ENCODE measurements around the gene RBM33.

RBM33 gene

DNA sequence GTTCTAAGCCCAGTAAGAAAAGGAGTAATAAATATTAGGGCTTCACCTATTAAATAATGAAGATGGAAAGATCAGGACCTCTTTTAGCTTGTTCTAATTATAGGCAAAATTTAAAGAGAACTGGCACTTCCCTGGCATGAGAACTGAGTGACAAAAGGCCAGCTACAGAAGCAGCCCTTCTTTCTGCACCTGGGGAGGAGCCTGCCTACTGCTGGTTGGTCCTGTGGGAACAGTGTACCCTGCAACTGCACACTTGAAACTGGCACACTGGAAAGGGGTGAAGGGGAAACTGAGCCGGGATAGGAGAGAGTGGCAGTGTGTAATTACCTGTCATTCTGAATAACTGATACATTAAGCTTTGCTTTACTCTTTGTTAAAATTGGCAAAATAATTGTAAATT is 87.4 kb downstream of the RBM33 start:
- no peak for DNase-seq (ENCODE audit: low spot score)
- TF ChIP-seq, protein P1, sequence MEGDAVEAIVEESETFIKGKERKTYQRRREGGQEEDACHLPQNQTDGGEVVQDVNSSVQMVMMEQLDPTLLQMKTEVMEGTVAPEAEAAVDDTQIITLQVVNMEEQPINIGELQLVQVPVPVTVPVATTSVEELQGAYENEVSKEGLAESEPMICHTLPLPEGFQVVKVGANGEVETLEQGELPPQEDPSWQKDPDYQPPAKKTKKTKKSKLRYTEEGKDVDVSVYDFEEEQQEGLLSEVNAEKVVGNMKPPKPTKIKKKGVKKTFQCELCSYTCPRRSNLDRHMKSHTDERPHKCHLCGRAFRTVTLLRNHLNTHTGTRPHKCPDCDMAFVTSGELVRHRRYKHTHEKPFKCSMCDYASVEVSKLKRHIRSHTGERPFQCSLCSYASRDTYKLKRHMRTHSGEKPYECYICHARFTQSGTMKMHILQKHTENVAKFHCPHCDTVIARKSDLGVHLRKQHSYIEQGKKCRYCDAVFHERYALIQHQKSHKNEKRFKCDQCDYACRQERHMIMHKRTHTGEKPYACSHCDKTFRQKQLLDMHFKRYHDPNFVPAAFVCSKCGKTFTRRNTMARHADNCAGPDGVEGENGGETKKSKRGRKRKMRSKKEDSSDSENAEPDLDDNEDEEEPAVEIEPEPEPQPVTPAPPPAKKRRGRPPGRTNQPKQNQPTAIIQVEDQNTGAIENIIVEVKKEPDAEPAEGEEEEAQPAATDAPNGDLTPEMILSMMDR (IDR thresholded peaks at IDR 0.05; ENCODE audit: extremely low read depth, missing control alignments) = no peak

DNA sequence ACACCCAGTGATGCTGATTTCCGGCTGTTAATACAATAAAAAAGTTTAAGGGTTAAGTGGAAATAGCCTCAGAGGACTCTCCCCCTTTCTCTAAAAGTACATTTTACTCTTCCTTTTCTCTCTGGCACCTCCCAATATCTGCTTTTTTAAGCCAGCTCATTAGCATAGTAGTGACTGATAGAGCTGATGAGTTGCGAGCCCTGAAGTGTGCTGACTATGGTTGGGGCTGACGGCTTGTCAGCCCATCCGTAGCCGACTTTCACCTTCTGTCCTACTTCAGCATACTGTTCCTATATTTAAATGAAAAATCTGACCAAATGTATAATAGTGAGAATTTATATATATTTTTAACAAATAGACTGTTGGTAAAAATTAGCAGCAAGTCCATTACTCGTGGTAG is 87.8 kb downstream of the RBM33 start:
- DNase-seq (ENCODE audit: low spot score) = no peak

DNA sequence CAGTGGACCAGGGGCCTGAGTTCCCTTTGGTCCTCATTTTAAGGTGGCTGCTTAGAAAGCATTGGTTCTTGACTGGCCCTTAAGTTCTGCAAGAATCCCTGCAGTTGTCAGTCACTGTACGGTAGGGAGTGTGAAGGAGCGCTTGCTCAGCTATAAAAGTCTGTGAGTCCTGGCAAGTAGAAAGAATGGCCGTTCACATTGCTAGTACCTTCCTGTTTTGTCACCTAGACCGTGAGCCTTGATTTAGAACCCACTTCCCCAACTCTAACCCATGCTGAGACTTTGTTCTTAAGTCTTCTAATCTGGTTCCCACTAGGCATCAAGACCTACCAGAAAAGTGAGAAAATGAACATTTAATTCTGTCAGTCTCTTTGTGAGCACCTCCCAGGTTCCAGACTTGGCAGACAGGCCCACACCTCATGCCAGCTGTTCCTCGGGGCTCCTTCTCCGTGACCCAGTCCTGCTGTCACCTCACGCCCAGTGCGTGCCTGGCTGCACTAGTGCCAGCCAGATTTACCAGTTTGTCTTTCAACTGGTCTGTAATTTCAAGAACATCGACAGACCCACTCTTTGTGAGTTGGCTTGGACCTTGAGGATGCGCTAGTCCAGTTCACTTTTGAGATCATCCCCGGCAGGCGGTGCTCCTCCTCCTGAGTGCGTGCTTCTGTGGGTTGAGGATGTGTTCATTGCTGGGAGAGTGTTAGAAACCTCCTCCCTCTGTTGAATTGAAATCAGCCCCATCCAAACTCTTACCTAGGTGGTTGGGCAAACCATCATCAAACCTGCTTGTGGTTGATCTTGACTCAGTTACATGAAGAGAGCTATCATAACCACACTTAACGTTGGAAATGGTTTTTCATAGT is 89.4 kb downstream of the RBM33 start:
- DNase-seq (ENCODE audit: low spot score) = no peak
- TF ChIP-seq, protein P1 (IDR thresholded peaks at IDR 0.05; ENCODE audit: extremely low read depth, missing control alignments) = no peak

More for the DNA sequence above, 87.8 kb downstream of the RBM33 start:
- TF ChIP-seq, protein P1 (IDR thresholded peaks at IDR 0.05; ENCODE audit: extremely low read depth, missing control alignments) = no peak

DNA sequence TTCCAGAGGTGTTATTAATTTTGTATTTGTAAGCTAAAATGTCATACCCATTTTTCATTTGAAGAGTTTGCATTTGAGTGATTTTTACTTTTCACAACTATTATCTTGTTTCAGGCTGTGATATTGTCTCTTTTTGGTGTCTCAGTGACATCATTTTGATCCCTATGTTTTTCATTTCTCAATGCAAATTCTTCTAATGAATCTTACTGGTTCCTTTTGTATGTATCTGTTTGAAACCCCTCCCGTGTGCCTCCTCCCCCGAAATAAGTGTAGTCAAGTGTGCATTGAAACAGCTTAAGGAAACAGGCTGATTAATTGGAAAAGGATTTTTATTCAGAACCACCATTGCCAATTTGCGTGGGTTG is 90.0 kb downstream of the RBM33 start:
- no peak for DNase-seq (ENCODE audit: low spot score)
- TF ChIP-seq, protein P1 (IDR thresholded peaks at IDR 0.05; ENCODE audit: extremely low read depth, missing control alignments) = no peak

DNA sequence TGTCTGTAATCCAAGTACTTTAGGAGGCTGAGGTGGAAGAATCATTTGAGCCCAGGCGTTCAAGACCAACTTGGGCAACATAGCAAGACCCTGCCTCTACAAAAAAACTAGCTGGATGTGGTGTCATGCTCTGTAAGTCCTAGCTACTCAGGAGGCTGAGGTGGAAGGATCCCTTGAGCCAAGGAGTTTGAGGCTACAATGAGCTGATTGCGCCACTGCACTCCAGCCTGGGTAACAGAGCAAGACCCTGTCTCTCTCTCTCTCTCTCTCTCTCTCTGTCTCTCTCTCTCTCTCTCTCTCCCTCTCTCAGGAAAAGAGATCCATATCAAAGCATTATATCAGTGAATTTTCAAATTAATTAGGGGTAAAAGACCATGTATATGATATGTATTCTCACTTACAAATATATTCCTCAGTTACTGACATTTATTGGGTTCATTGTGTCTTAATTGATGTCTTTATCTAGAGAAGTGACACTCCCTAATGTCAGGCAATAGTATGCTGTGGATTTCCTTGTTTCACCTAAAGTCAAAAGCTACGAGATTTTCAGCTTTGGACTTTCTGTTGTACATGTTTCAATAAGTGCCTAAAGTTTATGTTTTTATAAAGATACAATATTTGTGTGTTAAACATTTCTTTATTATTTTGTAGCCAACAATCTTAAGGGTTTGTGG is 91.1 kb downstream of the RBM33 start:
- DNase-seq (ENCODE audit: low spot score) = no peak
- TF ChIP-seq, protein P1 (IDR thresholded peaks at IDR 0.05; ENCODE audit: extremely low read depth, missing control alignments) = no peak

DNA sequence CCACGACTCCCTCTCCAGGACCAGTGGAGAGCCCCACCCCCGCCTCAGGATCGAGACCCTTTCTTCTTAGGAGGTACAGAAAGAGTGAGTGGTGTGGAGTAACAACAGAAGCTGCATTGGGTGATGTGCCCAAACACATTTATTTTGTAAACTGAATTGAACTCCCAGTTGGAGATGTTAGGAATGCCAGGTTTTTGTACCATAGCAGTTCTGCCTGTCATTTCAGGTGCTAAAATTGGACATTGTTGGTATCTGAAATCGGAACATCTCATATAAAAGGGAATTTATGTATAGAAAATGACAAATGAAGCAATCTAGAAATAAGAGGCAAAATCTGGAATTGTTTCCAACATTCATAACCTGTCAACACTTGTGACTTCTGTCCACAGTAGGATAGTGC is 93.1 kb downstream of the RBM33 start:
- no peak for DNase-seq (ENCODE audit: low spot score)
- TF ChIP-seq, protein P1 (IDR thresholded peaks at IDR 0.05; ENCODE audit: extremely low read depth, missing control alignments) = no peak

DNA sequence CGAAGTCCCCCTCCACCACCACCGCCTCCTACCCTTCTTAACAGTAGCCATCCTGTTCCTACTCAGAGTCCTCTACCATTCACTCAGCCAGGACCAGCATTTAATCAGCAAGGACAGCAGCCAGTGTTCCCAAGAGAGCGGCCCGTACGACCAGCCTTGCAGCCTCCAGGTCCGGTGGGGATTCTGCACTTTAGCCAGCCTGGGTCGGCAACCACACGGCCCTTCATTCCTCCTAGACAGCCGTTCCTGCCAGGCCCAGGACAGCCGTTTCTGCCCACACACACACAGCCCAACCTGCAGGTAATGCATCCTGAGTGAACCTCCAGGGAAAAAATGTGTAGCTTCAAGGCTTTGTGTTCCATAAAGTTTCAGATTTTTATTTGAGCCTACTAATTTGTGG is 93.6 kb downstream of the RBM33 start:
- no peak for DNase-seq (ENCODE audit: low spot score)
- TF ChIP-seq, protein P1 (IDR thresholded peaks at IDR 0.05; ENCODE audit: extremely low read depth, missing control alignments) = no peak
